Measurements from ENCODE around the gene HAUS1.

DNA sequence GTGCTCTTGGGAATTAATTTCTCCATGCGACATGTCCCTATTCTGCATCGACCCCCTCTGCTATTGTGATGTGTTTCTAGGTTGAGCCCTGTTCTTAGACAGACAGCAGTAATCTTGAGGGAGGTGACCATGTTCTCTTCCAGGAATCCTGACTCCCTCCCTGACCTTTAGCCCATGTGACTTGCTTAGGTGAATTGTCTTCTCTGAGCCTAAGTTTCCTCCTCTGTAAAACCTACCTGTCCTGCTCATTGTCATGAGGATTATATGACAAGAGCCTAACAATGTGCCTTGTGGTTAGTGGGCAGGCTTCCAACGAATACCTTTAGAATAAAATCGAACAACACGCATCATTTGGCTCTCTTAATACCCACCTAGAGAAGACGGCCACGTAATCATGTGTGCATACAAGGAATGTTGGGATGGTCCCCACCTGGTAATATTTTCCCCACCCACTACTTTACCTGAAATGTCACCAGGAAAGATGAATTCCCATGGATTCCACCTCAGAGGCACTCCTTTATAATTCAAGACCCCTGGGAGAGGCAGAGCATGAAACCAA is 59.8 kb downstream of the HAUS1 start:
- TF ChIP-seq, protein P1, sequence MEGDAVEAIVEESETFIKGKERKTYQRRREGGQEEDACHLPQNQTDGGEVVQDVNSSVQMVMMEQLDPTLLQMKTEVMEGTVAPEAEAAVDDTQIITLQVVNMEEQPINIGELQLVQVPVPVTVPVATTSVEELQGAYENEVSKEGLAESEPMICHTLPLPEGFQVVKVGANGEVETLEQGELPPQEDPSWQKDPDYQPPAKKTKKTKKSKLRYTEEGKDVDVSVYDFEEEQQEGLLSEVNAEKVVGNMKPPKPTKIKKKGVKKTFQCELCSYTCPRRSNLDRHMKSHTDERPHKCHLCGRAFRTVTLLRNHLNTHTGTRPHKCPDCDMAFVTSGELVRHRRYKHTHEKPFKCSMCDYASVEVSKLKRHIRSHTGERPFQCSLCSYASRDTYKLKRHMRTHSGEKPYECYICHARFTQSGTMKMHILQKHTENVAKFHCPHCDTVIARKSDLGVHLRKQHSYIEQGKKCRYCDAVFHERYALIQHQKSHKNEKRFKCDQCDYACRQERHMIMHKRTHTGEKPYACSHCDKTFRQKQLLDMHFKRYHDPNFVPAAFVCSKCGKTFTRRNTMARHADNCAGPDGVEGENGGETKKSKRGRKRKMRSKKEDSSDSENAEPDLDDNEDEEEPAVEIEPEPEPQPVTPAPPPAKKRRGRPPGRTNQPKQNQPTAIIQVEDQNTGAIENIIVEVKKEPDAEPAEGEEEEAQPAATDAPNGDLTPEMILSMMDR (IDR thresholded peaks at IDR 0.05) = no peak
- TF ChIP-seq POLR2A (IDR thresholded peaks at IDR 0.05) = no peak

All from vagina (tissue), 2 donors.